ENCODE measurements around the gene NGEF.

Gene NGEF

GRCh38 chr2:232884549-232885263 is 128.3 kb downstream of the NGEF start:
- TF ChIP-seq CTCF (IDR thresholded peaks at IDR 0.05; ENCODE audit: borderline replicate concordance, insufficient read depth, low read depth, low read length) = no peak
- H3K4me3 ChIP-seq (ENCODE audit: low read depth, low read length) = no peak overlapping the region

- H3K4me3 ChIP-seq (ENCODE audit: low read depth, low read length) = no peak overlapping the region
- no peak for TF ChIP-seq CTCF (IDR thresholded peaks at IDR 0.05; ENCODE audit: borderline replicate concordance, insufficient read depth, low read depth, low read length)
Measured at GRCh38 chr2:232884001-232884421, 129.0 kb downstream of the NGEF start.

GRCh38 chr2:232883116-232883721 is 129.8 kb downstream of the NGEF start:
- no peak overlapping the region for H3K4me3 ChIP-seq (ENCODE audit: low read depth, low read length)
- no peak for TF ChIP-seq CTCF (IDR thresholded peaks at IDR 0.05; ENCODE audit: borderline replicate concordance, insufficient read depth, low read depth, low read length)

- TF ChIP-seq CTCF (IDR thresholded peaks at IDR 0.05; ENCODE audit: borderline replicate concordance, insufficient read depth, low read depth, low read length) = no peak
- no peak overlapping the region for H3K4me3 ChIP-seq (ENCODE audit: low read depth, low read length)
Measured at GRCh38 chr2:232882505-232883115, 130.4 kb downstream of the NGEF start.

GRCh38 chr2:232882085-232882484 is 131.0 kb downstream of the NGEF start:
- no peak overlapping the region for H3K4me3 ChIP-seq (ENCODE audit: low read depth, low read length)
- no peak for TF ChIP-seq CTCF (IDR thresholded peaks at IDR 0.05; ENCODE audit: borderline replicate concordance, insufficient read depth, low read depth, low read length)

- no peak for TF ChIP-seq CTCF (IDR thresholded peaks at IDR 0.05; ENCODE audit: borderline replicate concordance, insufficient read depth, low read depth, low read length)
- no peak overlapping the region for H3K4me3 ChIP-seq (ENCODE audit: low read depth, low read length)
Measured at GRCh38 chr2:232880764-232881351, 132.2 kb downstream of the NGEF start.
